C4-2B (cell line): ENCODE measurements around the gene SMYD5.

Source experiments
- CTCF ChIP-seq: fragments of 450-650 bp; conservative IDR thresholded peaks from 2 replicates; pipeline ENCODE4 v1.5.1; 2017; ENCODE audit warnings: mild to moderate bottlenecking
- ZFX ChIP-seq: fragments of 450-650 bp; IDR thresholded peaks from 2 replicates; pipeline ENCODE4 v1.6.1; 2017

DNA sequence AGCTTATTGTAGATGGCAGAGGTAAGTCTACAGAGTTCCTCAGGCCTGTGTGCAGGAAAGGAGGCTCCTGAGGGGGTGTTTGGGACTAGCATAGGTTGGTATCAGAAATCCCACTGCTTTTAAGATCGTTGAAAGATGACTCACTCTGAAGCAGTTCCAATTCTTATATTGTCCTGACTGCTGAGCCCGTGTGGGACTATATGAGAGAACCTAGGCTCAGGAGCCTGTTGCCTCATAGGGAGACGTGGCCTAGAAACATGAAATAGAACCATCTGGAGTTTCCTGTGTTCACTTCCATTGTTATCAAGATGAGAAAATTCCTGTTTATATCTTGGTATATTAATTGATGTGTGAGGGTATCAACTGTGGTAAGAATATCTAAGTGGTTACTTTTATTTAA, 25.7 kb downstream of the SMYD5 start:
- TF ChIP-seq CTCF (no peak), ZFX (no peak)
